ENCODE data around the gene ARHGEF25. TPM values are rescaled to one million over a fixed set of nuclear protein-coding genes. Genes with fewer than 3 reads are reported as not detected.

ARHGEF25 gene
- total RNA-seq, 1 donor from 2014 or later: 16.3 TPM

GRCh38 chr12:57606821-57607220 lies 4.4 kb upstream of the ARHGEF25 start:
- DNase-seq: no peak

GRCh38 chr12:57607958-57608663 lies 3.1 kb upstream of the ARHGEF25 start:
- TF ChIP-seq CTCF (IDR thresholded peaks at IDR 0.05): no peak

More at GRCh38 chr12:57606821-57607220, 4.4 kb upstream of the ARHGEF25 start:
- TF ChIP-seq CTCF (IDR thresholded peaks at IDR 0.05): no peak
- Histone ChIP-seq H3K27ac (no peak overlapping the region), H3K4me3 (no peak overlapping the region), H3K27me3 (peaks cover 1% of the 10 kb centered on the region), H3K4me1 (peaks cover 21% of the 10 kb centered on the region), H3K36me3 (peaks cover 7% of the 10 kb centered on the region), H3K9me3 (no peaks in the 10 kb centered on the region)
- no peak for ATAC-seq
- intact Hi-C loops (cut with DNase I): no loop called here

GRCh38 chr12:57609101-57609780 lies 2.0 kb upstream of the ARHGEF25 start:
- Histone ChIP-seq H3K4me3 (peak overlapping the region; percentile 62), H3K27ac (peak overlapping the region; percentile 73), H3K9me3 (no peaks in the 10 kb centered on the region), H3K4me1 (peaks cover 19% of the 10 kb centered on the region), H3K36me3 (no peaks in the 10 kb centered on the region), H3K27me3 (peaks cover 14% of the 10 kb centered on the region)
- intact Hi-C loops (cut with DNase I): no loop called here
- no peak for TF ChIP-seq CTCF (IDR thresholded peaks at IDR 0.05)
- ATAC-seq (no peak), DNase-seq (no peak)

More at GRCh38 chr12:57607958-57608663, 3.1 kb upstream of the ARHGEF25 start:
- Histone ChIP-seq H3K27ac (no peak overlapping the region), H3K9me3 (no peaks in the 10 kb centered on the region), H3K4me3 (no peak overlapping the region), H3K27me3 (peaks cover 14% of the 10 kb centered on the region), H3K4me1 (peaks cover 21% of the 10 kb centered on the region), H3K36me3 (no peaks in the 10 kb centered on the region)
- intact Hi-C loops (cut with DNase I): no loop called here
- ATAC-seq (no peak), DNase-seq (no peak)

GRCh38 chr12:57609781-57610553 lies 1.3 kb upstream of the ARHGEF25 start:
- H3K9me3 ChIP-seq: no peaks in the 10 kb centered on the region
- TF ChIP-seq CTCF (IDR thresholded peaks at IDR 0.05): no peak
- H3K4me1 ChIP-seq: peaks cover 19% of the 10 kb centered on the region
- peak overlapping the region; percentile 62 for H3K4me3 ChIP-seq
- intact Hi-C loops (cut with DNase I): no loop called here
- peaks cover 14% of the 10 kb centered on the region for H3K27me3 ChIP-seq
- ATAC-seq: no peak
- DNase-seq: no peak
- no peaks in the 10 kb centered on the region for H3K36me3 ChIP-seq
- peak overlapping the region; percentile 73 for H3K27ac ChIP-seq

GRCh38 chr12:57610554-57611107 lies 604 bp upstream of the ARHGEF25 start:
- H3K36me3 ChIP-seq: no peaks in the 10 kb centered on the region
- no peak for ATAC-seq
- peaks cover 12% of the 10 kb centered on the region for H3K4me1 ChIP-seq
- peaks cover 14% of the 10 kb centered on the region for H3K27me3 ChIP-seq
- H3K27ac ChIP-seq: peak overlapping the region; percentile 73
- H3K4me3 ChIP-seq: peak overlapping the region; percentile 62
- no peak for DNase-seq
- intact Hi-C loops (cut with DNase I): no loop called here
- no peak for TF ChIP-seq CTCF (IDR thresholded peaks at IDR 0.05)
- no peaks in the 10 kb centered on the region for H3K9me3 ChIP-seq
